IMR-90 (cell line): ENCODE measurements around the gene ZDHHC11B. TPM values are rescaled to one million over a fixed set of nuclear protein-coding genes. Genes with fewer than 3 reads are reported as not detected.

Experiments
- ATAC-seq: fragments of 200-7000 bp; cut with Tn5 transposase; 2 replicates; pipeline ENCODE4 v1.9.1; 2020; ENCODE audit warnings: low read depth, mild to moderate bottlenecking, moderate library complexity
- BruUV-seq: library from RNA; stranded (reverse); fragments of 400-500 nt; replicated peaks from 2 replicates; lab custom pipeline; 2021; lab: Mats Ljungman, UMichigan
- CTCF ChIA-PET: fragments of 300-600 bp; formaldehyde crosslinking; extraction: SDS; loops from one replicate; lab custom pipeline; 2021; ENCODE audit warnings: antibody characterized with exemption; lab: Yijun Ruan, JAX
- POLR2A ChIA-PET: fragments of 300-600 bp; sonication (Branson Sonifier 250); formaldehyde crosslinking; loops from one replicate; lab custom pipeline; 2022; ENCODE audit warnings: antibody characterized with exemption; ENCODE audit not compliant: unreplicated experiment; lab: Charles Lee
- DNase-seq: peaks from one replicate; pipeline ENCODE4 v3.0.0; 2013
- H2AFZ ChIP-seq: replicated peaks from 2 replicates; pipeline ENCODE3; 2013; ENCODE audit warnings: low read length, mild to moderate bottlenecking; ENCODE audit not compliant: poor library complexity
- H2AK5ac ChIP-seq: 2 replicates; pipeline ENCODE4 v1.6.1; 2013; ENCODE audit warnings: low read depth, low read length, inconsistent platforms
- H2AK9ac ChIP-seq: replicated peaks from 2 replicates; pipeline ENCODE3; 2013; ENCODE audit warnings: mild to moderate bottlenecking, low read depth, low read length, moderate library complexity; ENCODE audit not compliant: poor library complexity
- H2BK120ac ChIP-seq: 2 replicates; pipeline ENCODE4 v1.6.1; 2013; ENCODE audit warnings: low read depth, low read length, inconsistent platforms
- H2BK15ac ChIP-seq: 3 replicates; pipeline ENCODE4 v1.6.1; 2013; ENCODE audit warnings: low read depth, low read length, inconsistent platforms
- H2BK20ac ChIP-seq: 2 replicates; pipeline ENCODE4 v1.6.1; 2013; ENCODE audit warnings: low read depth, mild to moderate bottlenecking, inconsistent platforms, low read length, moderate library complexity
- H2BK5ac ChIP-seq: 2 replicates; pipeline ENCODE4 v1.6.1; 2013; ENCODE audit warnings: mild to moderate bottlenecking, low read depth, low read length, inconsistent platforms; ENCODE audit not compliant: poor library complexity, severe bottlenecking
- H3K14ac ChIP-seq: replicated peaks from 2 replicates; pipeline ENCODE4 v1.6.1; 2013; ENCODE audit warnings: low read depth, low read length, inconsistent platforms
- H3K18ac ChIP-seq: 2 replicates; pipeline ENCODE4 v1.6.1; 2013; ENCODE audit warnings: low read depth, low read length, control low read depth
- H3K23ac ChIP-seq: 2 replicates; pipeline ENCODE4 v1.6.1; 2013; ENCODE audit warnings: low read depth, low read length, inconsistent platforms
- H3K27ac ChIP-seq: 2 replicates; pipeline ENCODE4 v1.5.1; 2013; ENCODE audit warnings: mild to moderate bottlenecking, control low read depth, low read length; ENCODE audit not compliant: insufficient read depth
- H3K27me3 ChIP-seq: 2 replicates; pipeline ENCODE4 v1.6.1; 2013; ENCODE audit warnings: low read length; ENCODE audit not compliant: control insufficient read depth, insufficient read depth
- H3K36me3 ChIP-seq: 2 replicates; pipeline ENCODE4 v1.6.1; 2013; ENCODE audit warnings: low read length, mixed read lengths; ENCODE audit not compliant: control insufficient read depth, insufficient read depth
- H3K4ac ChIP-seq: 2 replicates; pipeline ENCODE4 v1.6.1; 2013; ENCODE audit warnings: low read depth, low read length, inconsistent platforms
- H3K4me1 ChIP-seq: 2 replicates; pipeline ENCODE4 v1.6.1; 2013; ENCODE audit warnings: low read length, mixed read lengths; ENCODE audit not compliant: control insufficient read depth, insufficient read depth
- H3K4me2 ChIP-seq: 2 replicates; pipeline ENCODE4 v1.6.1; 2013; ENCODE audit warnings: low read depth, mild to moderate bottlenecking, control low read depth, low read length, moderate library complexity
- H3K4me3 ChIP-seq: 2 replicates; pipeline ENCODE4 v1.5.1; 2013; ENCODE audit warnings: low read depth, mild to moderate bottlenecking, control low read depth, low read length, moderate library complexity; ENCODE audit not compliant: insufficient read depth
- H3K56ac ChIP-seq: 2 replicates; pipeline ENCODE4 v1.6.1; 2013; ENCODE audit warnings: low read length, inconsistent platforms; ENCODE audit not compliant: insufficient read depth; ENCODE audit errors: extremely low read depth
- H3K79me1 ChIP-seq, 2 experiments: 2 replicates each; pipeline ENCODE4 v1.6.1; 2013; ENCODE audit warnings: low read length in 2 of 2, inconsistent platforms in 1 of 2, low read depth in 1 of 2
- H3K9ac ChIP-seq: 2 replicates; pipeline ENCODE4 v1.6.1; 2013; ENCODE audit warnings: low read depth, low read length, control low read depth
- H3K9me1 ChIP-seq: 2 replicates; pipeline ENCODE4 v1.6.1; 2013; ENCODE audit warnings: low read length, inconsistent platforms; ENCODE audit not compliant: insufficient read depth
- H3K9me3 ChIP-seq: 2 replicates; pipeline ENCODE4 v1.6.1; 2013; ENCODE audit warnings: low read length; ENCODE audit not compliant: control insufficient read depth, insufficient read depth
- H4K20me1 ChIP-seq: 2 replicates; pipeline ENCODE4 v1.6.1; 2013; ENCODE audit warnings: low read length, inconsistent platforms; ENCODE audit not compliant: insufficient read depth
- H4K5ac ChIP-seq: 2 replicates; pipeline ENCODE4 v1.6.1; 2013; ENCODE audit warnings: mild to moderate bottlenecking, low read depth, low read length, control low read depth
- H4K8ac ChIP-seq, 2 experiments: 2 replicates each; pipeline ENCODE4 v1.6.1; 2013; ENCODE audit warnings: low read depth in 2 of 2, low read length in 2 of 2, control low read depth in 1 of 2, inconsistent platforms in 1 of 2
- H4K91ac ChIP-seq: 2 replicates; pipeline ENCODE4 v1.6.1; 2013; ENCODE audit warnings: low read depth, low read length, inconsistent platforms; ENCODE audit not compliant: insufficient read depth
- BHLHE40 ChIP-seq: fragments of 150-350 bp; IDR thresholded peaks from 2 replicates; pipeline ENCODE4 v1.6.1; 2016; ENCODE audit warnings: mild to moderate bottlenecking, low read depth, low read length
- CEBPB ChIP-seq: IDR thresholded peaks from 2 replicates; pipeline ENCODE4 v1.6.1; 2012; ENCODE audit warnings: low read depth, low read length, improper control_type of control experiment
- CHD1 ChIP-seq: IDR thresholded peaks from 2 replicates; pipeline ENCODE4 v1.6.1; 2012; ENCODE audit warnings: low read depth, low read length, improper control_type of control experiment
- FOS ChIP-seq: fragments of 150-350 bp; IDR thresholded peaks from 2 replicates; pipeline ENCODE4 v1.6.1; 2016; ENCODE audit warnings: low read depth, low read length
- MAFK ChIP-seq: IDR thresholded peaks from 2 replicates; pipeline ENCODE4 v1.6.1; 2012; ENCODE audit warnings: low read depth, low read length, improper control_type of control experiment
- MAZ ChIP-seq: IDR thresholded peaks from 2 replicates; pipeline ENCODE4 v1.6.1; 2012; ENCODE audit warnings: low read depth, mild to moderate bottlenecking, low read length, improper control_type of control experiment, moderate library complexity, borderline replicate concordance
- MXI1 ChIP-seq: IDR thresholded peaks from 2 replicates; pipeline ENCODE4 v1.6.1; 2012; ENCODE audit warnings: low read depth, mild to moderate bottlenecking, low read length, moderate library complexity, borderline replicate concordance
- NFE2L2 ChIP-seq: fragments of 150-350 bp; IDR thresholded peaks from 2 replicates; pipeline ENCODE4 v1.6.1; 2016; ENCODE audit warnings: low read depth, mild to moderate bottlenecking, low read length
- POLR2A ChIP-seq: IDR thresholded peaks from 2 replicates; pipeline ENCODE4 v1.6.1; 2012; ENCODE audit warnings: mild to moderate bottlenecking, low read depth, low read length
- RCOR1 ChIP-seq: IDR thresholded peaks from 2 replicates; pipeline ENCODE4 v1.6.1; 2012; ENCODE audit warnings: mild to moderate bottlenecking, low read length, improper control_type of control experiment; ENCODE audit not compliant: insufficient replicate concordance
- RFX5 ChIP-seq: IDR thresholded peaks from 2 replicates; pipeline ENCODE4 v1.8.0; 2012; ENCODE audit warnings: low read depth, mild to moderate bottlenecking, low read length, moderate library complexity
- USF2 ChIP-seq: fragments of 150-350 bp; IDR thresholded peaks from 2 replicates; pipeline ENCODE4 v1.6.1; 2017; ENCODE audit warnings: mild to moderate bottlenecking, antibody characterized with exemption, low read length, low read depth
- WGBS, 2 experiments: methylation state at CpG; one replicate each; pipeline versions ENCODE4 v1.1.5 to v1.1.7; 2013; ENCODE audit warnings: missing lambda C conversion rate in 2 of 2; ENCODE audit not compliant: insufficient read length in 1 of 2; ENCODE audit errors: extremely low coverage in 2 of 2; 5-methylcytosine and 5-hydroxymethylcytosine counted together
- dilution Hi-C: fragments of 300-500 bp; cut with HindIII; formaldehyde crosslinking; loops from one replicate; pipeline ENCODE4 v1.14.3; 2018; ENCODE audit warnings: low sequenced_read_pairs; ENCODE audit not compliant: unreplicated experiment
- in situ Hi-C: fragments of 300-500 bp; cut with MboI; formaldehyde crosslinking; loops from 3 replicates; pipeline ENCODE4 v1.14.3; 2019; ENCODE audit warnings: low sequenced_read_pairs, inconsistent platforms, mixed read lengths
- intact Hi-C: fragments of 100-400 bp; cut with micrococcal nuclease; formaldehyde crosslinking; loops from 2 replicates; pipeline ENCODE4 v1.10.0; 2022
- polyA plus RNA-seq, 3 experiments: library from polyadenylated mRNA; depleted of rRNA; stranded (reverse); fragments of >200 nt; gene quantifications; 2 replicates each; pipeline ENCODE4 v1.2.3, GENCODE V29; 2012; ENCODE audit warnings: low replicate concordance in 1 of 3
- total RNA-seq: library from RNA; depleted of rRNA; stranded (reverse); fragments of >200 nt; gene quantifications from 2 replicates; pipeline ENCODE4 v1.2.3, GENCODE V29; 2012

Gene ZDHHC11B
- total and polyA plus RNA-seq, 2 of the 4 experiments (the other 2 are of a cell fraction) = 0.12 TPM; not detected in 1

- Histone ChIP-seq H2AK5ac (no peak overlapping the region), H2BK120ac (no peak overlapping the region), H3K27ac (no peak overlapping the region), H3K4me1 (no peaks in the 10 kb centered on the region), H3K9me1 (no peaks in the 10 kb centered on the region), H2BK20ac (no peak overlapping the region), H3K4ac (no peak overlapping the region), H3K14ac (no peak overlapping the region), H3K36me3 (peaks cover 2% of the 10 kb centered on the region; the same call in 1 of the 2 replicates), H3K23ac (no peak overlapping the region), H2AFZ (no peak overlapping the region), H4K20me1 (no peaks in the 10 kb centered on the region), H3K9me3 (no peaks in the 10 kb centered on the region; the same call in 1 of the 2 replicates), H3K4me3 (no peak overlapping the region), H3K79me1 (no peaks in the 10 kb centered on the region), H2BK15ac (no peak overlapping the region), H4K91ac (no peak overlapping the region), H3K9ac (no peak overlapping the region), H3K56ac (no peak overlapping the region), H3K27me3 (no peaks in the 10 kb centered on the region; the same call in 1 of the 2 replicates), H2BK5ac (no peak overlapping the region), H2AK9ac (no peak overlapping the region), H4K5ac (no peak overlapping the region), H4K8ac (no peak overlapping the region), H3K4me2 (no peak overlapping the region), H3K18ac (no peak overlapping the region)
- TF ChIP-seq POLR2A (no peak), BHLHE40 (no peak), RCOR1 (no peak), MAZ (no peak), MAFK (no peak), CHD1 (no peak), RFX5 (no peak), CEBPB (no peak), USF2 (no peak), NFE2L2 (no peak), MXI1 (no peak), FOS (no peak)
- dilution Hi-C loops (no loop called here), intact Hi-C loops (no loop called here), in situ Hi-C loops (no loop called here)
- no peak for ATAC-seq
- CTCF ChIA-PET = no interaction called here
- WGBS, 2 experiments = 98% methylated on average over 6 of the region's 13 CpGs; no CpG with 5 or more reads in 1 of the 2 experiments
- DNase-seq = no peak
- no TSS peak for BruUV-seq
- POLR2A ChIA-PET = no interaction called here
Measured at GRCh38 chr5:666816-667498, 117.6 kb downstream of the ZDHHC11B start.
